Measurements from ENCODE around the gene VPS35L. TPM values are rescaled to one million over a fixed set of nuclear protein-coding genes. Genes with fewer than 3 reads are reported as not detected.
A peak's percentile ranks its signal among the peaks of the same experiment; 100 is the strongest.

Gene VPS35L, protein sequence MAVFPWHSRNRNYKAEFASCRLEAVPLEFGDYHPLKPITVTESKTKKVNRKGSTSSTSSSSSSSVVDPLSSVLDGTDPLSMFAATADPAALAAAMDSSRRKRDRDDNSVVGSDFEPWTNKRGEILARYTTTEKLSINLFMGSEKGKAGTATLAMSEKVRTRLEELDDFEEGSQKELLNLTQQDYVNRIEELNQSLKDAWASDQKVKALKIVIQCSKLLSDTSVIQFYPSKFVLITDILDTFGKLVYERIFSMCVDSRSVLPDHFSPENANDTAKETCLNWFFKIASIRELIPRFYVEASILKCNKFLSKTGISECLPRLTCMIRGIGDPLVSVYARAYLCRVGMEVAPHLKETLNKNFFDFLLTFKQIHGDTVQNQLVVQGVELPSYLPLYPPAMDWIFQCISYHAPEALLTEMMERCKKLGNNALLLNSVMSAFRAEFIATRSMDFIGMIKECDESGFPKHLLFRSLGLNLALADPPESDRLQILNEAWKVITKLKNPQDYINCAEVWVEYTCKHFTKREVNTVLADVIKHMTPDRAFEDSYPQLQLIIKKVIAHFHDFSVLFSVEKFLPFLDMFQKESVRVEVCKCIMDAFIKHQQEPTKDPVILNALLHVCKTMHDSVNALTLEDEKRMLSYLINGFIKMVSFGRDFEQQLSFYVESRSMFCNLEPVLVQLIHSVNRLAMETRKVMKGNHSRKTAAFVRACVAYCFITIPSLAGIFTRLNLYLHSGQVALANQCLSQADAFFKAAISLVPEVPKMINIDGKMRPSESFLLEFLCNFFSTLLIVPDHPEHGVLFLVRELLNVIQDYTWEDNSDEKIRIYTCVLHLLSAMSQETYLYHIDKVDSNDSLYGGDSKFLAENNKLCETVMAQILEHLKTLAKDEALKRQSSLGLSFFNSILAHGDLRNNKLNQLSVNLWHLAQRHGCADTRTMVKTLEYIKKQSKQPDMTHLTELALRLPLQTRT
- 56.8 TPM for total RNA-seq

DNA sequence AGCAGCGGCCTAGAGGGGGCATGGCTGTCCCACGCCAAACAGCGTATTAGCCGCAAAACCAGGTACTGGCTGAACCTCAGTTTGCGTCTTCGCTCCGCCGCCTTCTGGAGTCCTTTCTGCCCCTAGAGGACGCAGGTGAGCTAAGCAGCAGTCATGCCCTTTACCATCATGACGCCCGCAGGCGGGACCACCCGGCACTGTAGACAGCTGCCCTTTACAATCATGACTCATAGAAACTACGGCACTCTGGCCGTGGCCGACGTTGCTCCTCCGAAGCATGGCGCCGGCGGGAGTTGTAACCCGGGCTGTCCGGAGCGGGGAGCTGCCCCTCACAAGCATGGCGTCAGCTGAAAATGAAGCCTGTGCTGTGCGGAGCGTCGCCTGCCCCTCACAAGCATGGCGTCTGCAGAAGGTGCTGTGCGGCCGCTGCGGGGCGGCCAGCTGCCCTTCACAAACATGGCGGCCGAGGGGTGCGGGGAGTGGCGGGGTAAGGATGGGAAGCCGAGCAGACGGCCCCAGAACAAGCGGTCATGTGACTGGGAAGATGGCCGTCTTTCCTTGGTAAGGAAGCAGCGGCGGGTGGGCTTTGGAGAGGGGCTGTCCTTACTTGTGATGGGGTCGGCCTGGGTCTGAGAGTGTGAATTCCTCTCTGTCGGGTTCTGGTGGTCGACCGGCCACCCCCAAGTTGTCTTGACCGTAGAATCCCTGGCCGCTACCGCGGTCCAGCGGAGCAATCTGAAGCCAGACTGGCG is at the start of gene VPS35L:
Gene VPS35L, plus strand, starts transcription at position 518 of the 752 bp plus-strand sequence. Its CDS starts 27 bp downstream, at position 545.
- DNase-seq (ENCODE audit: low spot score) = peak; percentile 97

DNA sequence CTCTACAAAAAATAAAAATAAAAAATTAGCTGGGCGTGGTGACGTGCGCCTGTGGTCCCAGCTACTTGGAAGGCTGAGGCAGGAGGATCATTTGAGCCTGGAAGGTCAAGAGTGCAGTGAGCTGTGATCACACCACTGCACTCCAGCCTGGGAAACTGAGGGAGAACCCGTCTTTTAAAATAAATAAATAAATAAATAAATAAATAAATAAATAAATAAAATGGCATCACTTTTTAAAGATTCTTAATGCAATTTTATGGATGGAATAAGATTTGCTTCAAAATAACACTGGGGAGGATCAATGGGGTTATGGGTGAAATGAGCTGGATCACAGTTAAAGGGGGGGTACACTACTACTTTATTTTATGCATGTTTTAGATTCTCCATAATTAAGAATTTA is 48.5 kb upstream of the VPS35L start:
- no peak for DNase-seq (ENCODE audit: low spot score)

DNA sequence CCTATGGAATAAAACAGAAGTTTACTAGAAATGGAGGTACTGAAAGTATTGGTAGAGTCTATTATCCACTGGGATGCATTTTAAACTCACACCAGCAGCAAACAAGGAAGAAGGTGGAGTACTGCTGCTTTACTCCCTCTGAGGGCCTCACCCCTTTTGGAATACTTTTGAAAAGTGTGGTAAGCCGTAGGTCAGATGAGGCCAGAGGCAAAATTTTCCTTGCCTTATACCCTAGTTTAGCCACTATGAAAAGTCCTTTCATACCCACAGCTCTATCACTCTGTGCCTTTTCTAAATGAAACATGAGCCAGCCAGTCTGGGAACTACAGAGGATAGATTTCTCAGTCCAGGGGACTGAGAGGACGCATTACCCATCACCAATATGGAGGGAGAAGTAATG is 47.6 kb upstream of the VPS35L start:
- DNase-seq (ENCODE audit: low spot score) = no peak

DNA sequence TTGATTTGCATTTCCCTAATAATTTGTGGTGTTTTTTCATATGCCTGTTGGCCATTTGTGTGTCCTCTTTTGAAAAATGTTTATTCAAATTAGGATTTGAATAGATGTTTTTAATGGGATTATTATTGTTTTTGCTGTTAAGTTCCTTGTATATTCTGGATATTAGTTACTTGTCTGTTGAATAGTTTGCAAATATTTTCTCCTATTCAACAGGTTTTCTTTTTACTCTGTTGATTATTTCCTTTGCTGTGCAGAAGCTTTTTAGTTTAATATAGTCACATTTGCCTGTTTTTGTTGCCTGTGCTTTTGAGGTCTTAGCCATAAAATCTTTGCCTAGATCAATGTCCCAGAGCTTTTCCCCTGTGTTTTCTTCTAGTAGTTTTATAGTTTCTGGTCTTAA is 43.2 kb upstream of the VPS35L start:
- no peak for DNase-seq (ENCODE audit: low spot score)

DNA sequence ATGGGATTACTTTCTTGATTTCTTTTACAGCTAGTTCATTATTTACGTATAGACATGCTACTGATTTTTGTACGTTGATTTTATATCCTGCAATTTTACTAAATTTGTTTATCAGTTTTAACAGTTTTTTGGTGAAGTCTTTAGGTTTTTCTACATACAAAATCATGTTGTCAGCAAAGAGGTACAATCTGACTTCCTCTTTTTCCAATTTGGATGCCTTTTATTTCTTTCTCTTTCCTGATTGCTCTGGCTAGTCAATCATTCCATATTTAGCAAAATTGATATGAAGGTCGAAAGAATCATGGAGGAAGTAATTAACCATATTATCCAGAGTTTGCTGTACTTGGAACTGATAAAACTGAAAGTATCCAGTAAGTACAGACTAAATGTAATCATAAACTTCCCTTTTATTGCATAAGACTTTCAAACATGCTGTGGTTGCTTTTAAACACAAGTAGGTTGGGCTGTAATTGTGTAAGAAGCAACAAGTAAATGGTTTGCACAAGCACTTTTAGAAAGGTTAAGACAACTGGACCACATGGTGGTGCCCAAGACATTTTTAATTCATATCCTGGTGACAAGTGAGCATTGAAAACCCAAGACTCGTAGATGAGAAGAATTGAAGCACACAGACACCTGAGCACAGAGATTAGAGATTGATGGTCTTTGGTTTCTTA is 42.0 kb upstream of the VPS35L start:
- no peak for DNase-seq (ENCODE audit: low spot score)

DNA sequence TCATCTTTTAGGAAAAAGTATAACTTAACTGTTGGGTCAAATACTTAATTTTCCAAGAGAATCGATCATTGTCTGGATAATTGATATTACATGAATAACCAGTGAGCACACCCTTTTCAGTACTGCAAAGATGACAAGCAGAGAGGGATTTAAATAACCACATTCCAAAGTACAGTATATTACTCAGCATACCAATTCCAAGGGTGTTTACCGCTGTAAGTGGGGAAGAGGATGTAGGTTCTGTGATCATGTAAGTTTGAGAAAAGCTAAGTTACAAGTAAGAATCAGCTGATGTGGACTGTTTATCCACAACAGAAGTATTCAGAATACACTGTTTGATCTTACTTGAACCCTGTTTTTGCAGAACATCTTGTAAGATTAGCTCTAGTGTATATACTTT is 39.7 kb upstream of the VPS35L start:
- DNase-seq (ENCODE audit: low spot score) = no peak

DNA sequence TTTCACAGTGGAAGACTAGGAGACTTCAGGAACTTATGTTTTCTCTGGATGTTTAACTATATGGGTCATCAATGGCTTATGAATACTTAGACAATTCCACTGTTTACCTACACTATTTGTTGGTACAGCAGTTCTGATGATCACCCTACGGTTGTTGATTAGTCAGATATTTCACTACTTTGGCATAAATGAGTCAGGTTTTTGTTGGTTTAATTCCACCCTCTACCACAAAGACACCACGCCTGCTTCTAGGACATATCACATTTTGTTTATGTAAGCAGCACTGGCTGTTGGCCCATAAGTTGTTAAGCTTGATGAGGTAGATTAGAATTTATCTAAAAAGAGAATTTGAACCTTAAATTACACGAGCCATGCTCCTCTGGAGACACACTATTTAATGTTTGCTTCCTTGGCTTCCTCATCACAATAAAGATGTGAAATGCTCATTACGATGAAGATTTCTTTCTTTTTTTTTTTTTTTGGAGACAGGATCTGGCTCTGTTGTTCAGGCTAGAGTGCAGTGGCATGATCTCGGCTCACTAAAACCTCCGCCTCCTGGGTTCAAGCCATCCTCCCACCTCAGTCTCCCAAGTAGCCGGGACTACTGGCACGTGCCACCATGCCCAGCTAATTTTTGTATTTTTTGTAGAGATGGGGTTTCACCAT is 37.9 kb upstream of the VPS35L start:
- DNase-seq (ENCODE audit: low spot score) = no peak

DNA sequence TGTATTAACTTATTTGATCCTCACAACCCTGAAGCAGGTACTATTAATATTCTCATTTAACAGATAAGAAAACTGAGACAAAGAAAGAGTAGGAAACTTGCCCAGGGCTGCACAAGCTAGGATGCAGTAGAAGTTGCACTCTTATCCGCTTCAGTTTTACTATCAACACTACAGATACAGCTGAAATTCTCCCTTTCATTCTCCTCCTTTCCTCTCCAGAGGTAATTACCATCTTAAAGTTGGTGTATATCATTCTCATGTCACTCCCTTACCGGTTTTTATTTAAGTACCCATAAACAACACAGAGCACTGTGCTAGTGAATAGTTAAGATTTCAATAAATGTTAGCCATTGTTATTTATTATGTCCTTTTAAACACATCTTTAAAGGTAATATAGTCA is 37.1 kb upstream of the VPS35L start:
- DNase-seq (ENCODE audit: low spot score) = no peak

DNA sequence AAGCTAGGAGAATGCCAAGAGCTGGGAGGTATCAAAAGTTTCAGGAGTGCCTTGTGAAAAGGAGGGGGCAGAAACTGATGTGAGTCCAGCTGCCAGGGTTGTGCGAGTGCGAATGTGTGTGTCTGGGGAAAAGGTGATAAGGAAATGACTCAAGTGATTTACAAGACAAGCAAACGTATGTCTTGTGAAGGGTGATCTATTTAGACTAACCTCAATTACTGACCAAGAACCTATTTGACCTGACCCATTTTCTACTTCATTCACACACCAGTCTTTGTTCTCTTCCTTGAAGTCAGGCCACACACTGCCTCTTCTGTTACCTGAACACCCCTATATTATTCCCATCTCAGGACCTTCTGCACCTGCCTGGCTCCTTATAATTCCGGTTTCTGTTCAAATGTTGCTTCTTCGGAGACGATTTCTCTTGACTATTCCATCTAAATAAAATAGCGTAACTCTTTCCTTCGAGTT is 34.6 kb upstream of the VPS35L start:
- no peak for DNase-seq (ENCODE audit: low spot score)

DNA sequence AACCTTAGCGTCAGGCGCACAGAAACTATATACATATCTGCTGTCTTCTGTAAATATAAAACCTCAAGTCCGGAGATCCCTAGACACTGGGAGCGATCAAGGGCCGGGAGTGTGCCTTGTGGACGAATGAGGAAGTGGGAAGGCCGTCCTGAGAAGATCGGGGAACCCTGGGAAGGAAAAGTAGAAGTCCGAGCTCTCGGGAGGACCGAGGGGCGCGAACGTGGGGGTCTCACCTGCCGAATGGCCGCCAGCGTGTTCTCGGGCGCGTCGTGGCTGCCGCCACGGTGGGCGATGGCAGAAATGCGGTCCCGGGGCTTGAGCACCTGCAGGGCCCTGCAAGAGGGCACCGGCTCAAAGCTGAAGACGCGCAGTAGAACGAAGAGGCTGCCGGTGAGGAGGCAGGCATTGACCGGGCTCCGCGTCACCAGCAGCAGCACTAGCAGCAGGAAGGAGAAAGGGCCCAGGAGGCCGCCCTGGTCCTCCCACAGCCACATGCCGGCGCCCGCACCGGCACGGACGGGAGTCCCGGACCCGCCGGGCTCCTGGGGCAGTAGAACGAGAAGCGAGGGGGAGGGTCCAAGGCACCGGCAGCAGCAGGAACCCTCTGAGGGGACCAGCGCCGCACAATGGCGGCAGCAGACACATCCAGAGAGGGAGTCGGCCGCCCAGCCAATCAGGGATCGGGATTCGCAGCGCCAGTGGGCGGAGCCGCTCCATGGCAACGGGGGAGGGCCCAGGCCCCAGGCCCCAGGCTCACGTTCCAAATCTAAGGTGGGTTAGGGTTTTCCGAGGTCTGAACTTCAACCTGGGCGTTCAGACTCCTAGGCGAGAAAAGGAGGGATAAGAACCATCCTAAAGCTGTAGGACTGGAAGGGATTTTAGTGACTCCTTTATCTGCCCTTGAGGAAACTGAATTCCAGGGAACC is 33.8 kb upstream of the VPS35L start, which contains the start of gene GDE1:
Gene GDE1, minus strand, starts transcription at position 628 of the 926 bp plus-strand sequence. Its CDS starts 134 bp downstream, at position 494.
- DNase-seq (ENCODE audit: low spot score) = peak; percentile 94

DNA sequence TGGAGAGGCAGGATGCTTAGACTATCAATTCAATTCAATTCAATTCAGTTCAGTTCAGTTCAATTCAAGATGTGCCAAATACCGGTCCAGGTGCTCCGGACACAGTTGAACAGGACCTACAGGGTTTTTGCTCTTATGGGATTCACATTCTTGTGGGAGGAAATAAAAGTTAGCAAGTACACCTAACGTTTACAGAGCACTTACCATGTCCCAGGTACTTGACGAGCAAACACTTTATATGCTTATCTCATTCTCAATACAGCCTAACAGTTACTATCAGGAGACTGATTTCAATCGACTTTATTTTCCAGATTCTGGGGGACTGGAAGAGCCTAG is 33.1 kb upstream of the VPS35L start:
- DNase-seq (ENCODE audit: low spot score) = no peak

DNA sequence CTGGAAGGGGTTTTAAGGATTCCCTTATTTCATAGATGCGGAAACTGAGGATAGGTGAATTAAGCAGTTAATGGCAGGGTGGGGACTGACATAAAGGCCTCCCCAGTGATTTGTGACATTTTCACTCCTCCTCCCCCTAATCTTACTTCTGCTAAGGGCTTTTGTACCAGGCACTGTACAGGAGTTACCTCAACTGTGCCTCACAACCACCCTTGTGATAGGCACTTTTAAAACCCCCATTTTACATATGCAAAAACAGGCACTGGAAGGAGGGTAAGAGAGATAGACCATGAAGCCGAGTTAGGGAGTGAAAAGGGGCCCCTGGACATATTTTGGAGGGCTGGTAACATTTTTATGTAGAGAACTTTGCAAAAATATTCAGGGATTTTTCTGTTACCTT is 32.7 kb upstream of the VPS35L start:
- no peak for DNase-seq (ENCODE audit: low spot score)

DNA sequence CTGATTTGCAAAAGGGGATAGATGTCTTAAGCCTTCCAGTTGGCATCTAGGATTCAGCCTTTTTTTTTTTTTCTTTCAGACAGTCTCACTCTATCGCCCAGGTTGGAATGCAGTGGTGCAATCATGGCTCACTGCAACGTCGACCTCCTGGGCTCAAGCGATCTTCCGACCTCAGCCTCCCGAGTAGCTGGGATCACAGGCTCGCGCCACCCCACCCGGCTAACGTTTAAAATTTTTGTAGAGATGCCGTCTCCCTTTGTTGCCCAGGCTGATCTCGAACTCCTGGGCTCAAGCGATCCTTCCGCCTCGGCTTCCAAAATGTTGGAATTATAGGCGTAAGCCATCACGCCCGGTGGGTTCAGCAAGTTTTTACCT is 32.3 kb upstream of the VPS35L start:
- no peak for DNase-seq (ENCODE audit: low spot score)

DNA sequence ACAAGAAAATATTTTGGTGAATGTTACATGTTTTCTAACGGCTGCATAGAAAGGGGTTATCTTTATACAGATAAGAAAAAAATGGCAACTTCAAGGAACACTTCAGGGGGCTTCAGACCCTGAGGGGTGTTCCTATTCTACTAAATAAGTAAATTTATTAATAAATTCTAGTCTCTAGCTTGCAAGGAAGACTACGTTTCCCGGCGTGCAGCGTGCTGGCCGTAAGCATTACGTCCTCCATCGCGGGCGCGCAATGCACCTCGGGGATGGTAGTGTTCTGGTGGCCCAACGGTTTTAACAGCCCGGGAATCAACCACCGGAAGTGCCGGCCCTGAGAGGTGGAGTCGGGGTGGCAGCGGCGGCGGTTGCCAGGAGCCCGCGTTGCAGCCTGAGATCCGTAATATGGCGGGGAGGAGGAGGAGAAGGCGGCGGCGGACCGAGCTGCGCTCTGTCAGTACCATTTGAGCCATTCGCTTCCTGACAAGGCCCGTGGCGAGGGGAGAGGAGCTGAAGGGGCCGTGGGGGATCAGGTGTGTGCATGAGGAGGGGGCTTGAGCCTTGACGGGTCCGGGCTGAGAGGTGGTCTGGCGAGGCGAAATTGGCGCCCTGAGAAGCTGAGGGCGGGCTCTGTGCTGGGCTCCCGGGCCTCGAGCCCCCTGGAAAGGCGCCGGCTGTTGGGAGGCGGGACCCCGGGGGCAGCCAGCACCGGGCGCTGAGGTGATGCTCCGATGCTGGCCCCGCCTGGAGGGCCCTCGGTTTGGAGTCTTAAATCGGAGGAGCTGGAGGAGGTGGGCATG is 31.7 kb upstream of the VPS35L start, which contains the start of gene CCP110:
Gene CCP110, plus strand, starts transcription at position 384 of the 797 bp plus-strand sequence. CDS start 3,940 bp downstream, outside the sequence.
- peak; percentile 97 for DNase-seq (ENCODE audit: low spot score)

DNA sequence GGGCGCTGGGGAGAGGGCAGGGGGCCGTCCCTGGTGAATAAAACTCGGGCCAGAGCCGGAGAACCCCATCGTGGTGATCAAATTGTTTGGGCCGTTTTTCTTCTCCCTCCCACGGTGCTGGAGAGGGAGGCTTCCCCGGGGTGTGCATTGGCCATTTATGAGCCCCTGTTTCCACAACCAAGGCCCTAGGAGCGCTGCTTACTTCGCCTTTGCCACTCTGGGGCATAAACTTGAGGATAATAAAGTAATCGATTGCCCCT is 31.2 kb upstream of the VPS35L start:
- no peak for DNase-seq (ENCODE audit: low spot score)

DNA sequence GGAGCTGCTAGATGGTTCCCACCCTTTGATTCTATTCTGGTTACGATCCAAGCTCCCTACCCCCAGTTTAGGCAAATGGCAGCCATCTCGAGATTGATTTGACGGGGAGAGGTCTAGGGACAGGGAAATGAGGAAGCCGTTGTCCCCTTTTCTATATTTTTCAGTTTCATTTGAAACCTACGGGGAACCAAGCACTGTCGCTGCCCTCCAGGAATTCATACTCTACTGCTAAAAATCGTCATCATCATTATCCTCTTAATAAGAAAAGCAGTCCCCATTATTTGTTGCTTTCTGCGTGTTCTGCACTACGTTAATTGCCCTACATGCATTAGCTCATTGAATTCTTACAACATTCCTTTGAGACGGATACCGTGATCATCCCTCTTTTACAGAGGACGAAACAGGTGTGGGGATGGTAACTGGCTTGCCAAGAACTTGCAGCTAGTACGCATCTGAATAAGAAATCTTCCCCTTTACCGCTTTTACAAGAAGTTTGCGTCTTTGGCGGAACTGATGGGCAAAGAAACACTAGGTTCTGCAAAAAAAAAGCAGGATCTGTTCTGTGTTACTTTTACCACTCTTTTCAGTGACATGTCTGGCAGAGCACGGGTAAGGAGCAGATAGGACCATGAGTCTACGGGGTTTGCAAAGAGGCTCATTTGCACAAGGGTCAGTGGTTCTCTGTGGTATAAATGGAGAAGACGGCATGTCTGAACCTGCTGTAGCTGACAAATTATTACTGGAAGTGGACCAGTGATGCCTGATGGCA is 30.7 kb upstream of the VPS35L start:
- DNase-seq (ENCODE audit: low spot score) = no peak

DNA sequence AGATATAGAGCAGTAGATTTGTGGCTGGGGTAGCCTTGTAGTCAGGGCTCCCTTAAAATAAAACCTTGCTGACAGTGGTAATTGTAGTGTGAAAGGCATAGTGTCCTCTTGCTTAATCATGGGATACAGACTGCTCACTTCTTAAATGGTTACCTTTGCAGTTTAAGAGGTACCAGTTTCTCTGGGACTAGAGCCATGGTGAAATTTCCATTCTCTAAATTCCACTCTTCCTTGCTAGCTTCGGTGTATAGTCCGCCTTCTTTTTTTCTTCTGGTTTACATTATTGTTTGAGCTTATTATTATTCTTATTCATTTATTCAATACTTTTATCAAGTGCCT is 30.1 kb upstream of the VPS35L start:
- DNase-seq (ENCODE audit: low spot score) = no peak

DNA sequence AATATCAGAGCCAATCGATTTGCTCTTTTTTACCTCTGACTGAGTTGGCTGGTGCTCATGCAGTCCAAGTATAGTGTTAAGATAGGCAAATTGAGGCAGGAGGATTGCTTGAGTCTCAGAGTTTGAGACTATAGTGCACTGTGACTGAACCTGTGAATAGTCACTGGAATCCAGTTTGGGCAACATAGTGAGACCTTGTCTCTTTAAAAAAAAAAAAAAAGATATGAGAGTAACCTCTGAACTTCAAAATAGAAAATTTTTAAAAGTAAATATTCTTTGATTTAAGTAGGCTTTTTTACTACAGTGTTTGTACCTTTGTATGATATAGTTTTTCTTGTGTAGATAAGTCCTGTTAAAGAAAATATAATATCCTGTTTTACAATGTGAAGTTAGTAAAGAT is 28.3 kb upstream of the VPS35L start:
- DNase-seq (ENCODE audit: low spot score) = no peak
